CD14-positive monocyte (primary cell): Measurements from ENCODE around the gene SETD1B. TPM values are rescaled to one million over a fixed set of nuclear protein-coding genes. Genes with fewer than 3 reads are reported as not detected.
A peak's percentile ranks its signal among the peaks of the same experiment; 100 is the strongest.

Source experiments
- DNase-seq, 3 donors: peaks; one replicate each; pipeline ENCODE4 v3.0.0-alpha.2; 2011 to 2022
- H2AFZ ChIP-seq: 2 replicates; pipeline ENCODE4 v1.6.0; 2012; ENCODE audit warnings: mild to moderate bottlenecking, low read depth, low read length, inconsistent platforms; ENCODE audit not compliant: insufficient read depth, poor library complexity, severe bottlenecking
- H3K27ac ChIP-seq, 2 donors: 1 replicate in 1 of 2; 2 replicates in 1 of 2; pipeline ENCODE4 v1.5.1; 2012 to 2013; ENCODE audit warnings: low read length in 2 of 2, control low read depth in 1 of 2, inconsistent platforms in 1 of 2, low read depth in 1 of 2, mild to moderate bottlenecking in 1 of 2
- H3K27me3 ChIP-seq, 2 donors: one replicate each; pipeline versions ENCODE4 v1.6.0 to v1.6.1; 2011 to 2013; ENCODE audit warnings: low read length in 2 of 2; ENCODE audit not compliant: control insufficient read depth in 2 of 2, insufficient read depth in 2 of 2
- H3K36me3 ChIP-seq, 2 donors: replicated peaks in 1 of 2; 1 replicate in 1 of 2; 2 replicates in 1 of 2; pipeline versions ENCODE4 v1.5.1 to v1.6.1; 2012 to 2013; ENCODE audit warnings: low read length in 2 of 2, control low read depth in 1 of 2, inconsistent platforms in 1 of 2, mild to moderate bottlenecking in 1 of 2; ENCODE audit not compliant: insufficient read depth in 2 of 2, control insufficient read depth in 1 of 2
- H3K4me1 ChIP-seq, 2 donors: 1 replicate in 1 of 2; 2 replicates in 1 of 2; pipeline versions ENCODE4 v1.5.1 to v1.6.1; 2012 to 2013; ENCODE audit warnings: low read length in 2 of 2, control low read depth in 1 of 2, inconsistent platforms in 1 of 2, mild to moderate bottlenecking in 1 of 2, moderate library complexity in 1 of 2; ENCODE audit not compliant: insufficient read depth in 2 of 2, control insufficient read depth in 1 of 2
- H3K4me2 ChIP-seq: replicated peaks from 2 replicates; pipeline ENCODE3; 2012; ENCODE audit warnings: low read length, moderate library complexity, mild to moderate bottlenecking; ENCODE audit not compliant: poor library complexity, severe bottlenecking; ENCODE audit errors: extremely low read depth
- H3K4me3 ChIP-seq, 3 experiments: fragments of 200-600 bp in 1 of 3; sonication (generic) in 1 of 3; replicated peaks in 1 of 3; 1 replicate in 2 of 3; 2 replicates in 1 of 3; pipeline ENCODE4 v1.5.1; 2011 to 2013; ENCODE audit warnings: low read length in 3 of 3, mild to moderate bottlenecking in 3 of 3, control low read depth in 2 of 3, low read depth in 2 of 3, inconsistent platforms in 1 of 3, moderate library complexity in 1 of 3
- H3K79me2 ChIP-seq: 2 replicates; pipeline ENCODE4 v1.6.0; 2012; ENCODE audit warnings: mild to moderate bottlenecking, control low read depth, inconsistent platforms, low read length, moderate library complexity; ENCODE audit not compliant: insufficient read depth
- H3K9ac ChIP-seq: 2 replicates; pipeline ENCODE4 v1.6.0; 2017; ENCODE audit warnings: low read length, mild to moderate bottlenecking; ENCODE audit not compliant: insufficient read depth, poor library complexity, severe bottlenecking
- H3K9me3 ChIP-seq, 2 donors: replicated peaks in 1 of 2; 1 replicate in 1 of 2; 2 replicates in 1 of 2; pipeline versions ENCODE4 v1.5.1 to v1.6.1; 2012 to 2013; ENCODE audit warnings: low read length in 2 of 2, control low read depth in 1 of 2; ENCODE audit not compliant: control insufficient read depth in 1 of 2, insufficient read depth in 1 of 2
- H4K20me1 ChIP-seq: 2 replicates; pipeline ENCODE4 v1.6.0; 2012; ENCODE audit warnings: mild to moderate bottlenecking, low read length, control low read depth, moderate library complexity; ENCODE audit not compliant: insufficient read depth
- H3K27ac Mint-ChIP-seq, 7 donors: one replicate each; pipeline ENCODE4 v1.8.0; 2020; ENCODE audit warnings: mild to moderate bottlenecking in 7 of 7, mixed read lengths in 7 of 7, moderate library complexity in 6 of 7, inconsistent platforms in 2 of 7
- H3K27me3 Mint-ChIP-seq, 3 donors: one replicate each; pipeline ENCODE4 v1.8.0; 2021 to 2022; ENCODE audit warnings: low read depth in 3 of 3, mild to moderate bottlenecking in 3 of 3, mixed read lengths in 3 of 3, moderate library complexity in 3 of 3, inconsistent platforms in 1 of 3
- H3K36me3 Mint-ChIP-seq, 2 donors: one replicate each; pipeline ENCODE4 v1.8.0; 2020; ENCODE audit warnings: mixed read lengths in 2 of 2, inconsistent platforms in 1 of 2, mild to moderate bottlenecking in 1 of 2
- H3K4me1 Mint-ChIP-seq: one replicate; pipeline ENCODE4 v1.8.0; 2020; ENCODE audit warnings: mild to moderate bottlenecking, mixed read lengths
- H3K4me3 Mint-ChIP-seq, 2 donors: one replicate each; pipeline ENCODE4 v1.8.0; 2020; ENCODE audit warnings: mild to moderate bottlenecking in 2 of 2, mixed read lengths in 2 of 2, moderate library complexity in 1 of 2
- H3K9me3 Mint-ChIP-seq, 7 donors: one replicate each; pipeline ENCODE4 v1.8.0; 2020 to 2022; ENCODE audit warnings: mixed read lengths in 7 of 7, mild to moderate bottlenecking in 6 of 7, moderate library complexity in 6 of 7, inconsistent platforms in 2 of 7
- CTCF ChIP-seq: fragments of 200-600 bp; IDR thresholded peaks from one replicate; pipeline ENCODE4 v1.8.0; 2022; ENCODE audit warnings: antibody characterized with exemption, mild to moderate bottlenecking
- WGBS: methylation state at CpG from one replicate; pipeline ENCODE4 v1.1.5; 2013; ENCODE audit warnings: missing lambda C conversion rate; ENCODE audit not compliant: insufficient coverage; 5-methylcytosine and 5-hydroxymethylcytosine counted together
- intact Hi-C, 2 donors: fragments of 100-400 bp; cut with micrococcal nuclease; formaldehyde crosslinking; loops; one replicate each; pipeline versions ENCODE4 v1.15.0 to v1.15.1; 2023
- polyA plus RNA-seq, 3 donors: library from polyadenylated mRNA; depleted of rRNA in 1 of 3; unstranded in 2 of 3; stranded (reverse) in 1 of 3; fragments of 300-500 nt in 2 of 3; fragments of >200 nt in 1 of 3; fragmentation: Illumina TruSeq in 2 of 3; gene quantifications; 1 replicate in 2 of 3; 2 replicates in 1 of 3; pipeline ENCODE4 v1.2.3, GENCODE V29; 2012 to 2021

The SETD1B gene
- polyA plus RNA-seq, 3 donors = 0.28 to 9.0 (median 0.60) TPM

GRCh38 chr12:121786440-121786825, 17.4 kb upstream of the SETD1B start:
- peak overlapping the region; percentile 16 to 47 for H3K4me3 Mint-ChIP-seq

More at GRCh38 chr12:121786440-121786825, 17.4 kb upstream of the SETD1B start:
- H3K27me3 ChIP-seq = no peaks in the 10 kb centered on the region
- Mint-ChIP-seq H3K27ac (peak overlapping the region; percentile 81 to 100 (median 87)), H3K36me3 (peaks cover 18 to 22% of the 10 kb centered on the region in 2 donors), H3K9me3 (no peaks in the 10 kb centered on the region), H3K4me1 (peaks cover 81% of the 10 kb centered on the region), H3K27me3 (peaks cover 0 to 3% (median 0%) of the 10 kb centered on the region in 3 donors)
- H3K36me3 ChIP-seq = no peaks in the 10 kb centered on the region
- no peaks in the 10 kb centered on the region for H3K9me3 ChIP-seq
- H3K9ac ChIP-seq = no peak overlapping the region
- DNase-seq = peak; percentile 70 to 83 (median 71)
- H3K27ac ChIP-seq = peak overlapping the region; percentile 2 to 57
- H2AFZ ChIP-seq = no peak overlapping the region
- intact Hi-C loops = no loop called here
- no peak overlapping the region for H3K4me3 ChIP-seq
- H3K4me2 ChIP-seq = no peak overlapping the region
- WGBS = 24% methylated on average over 3 of the region's 6 CpGs
- H3K4me1 ChIP-seq = peaks cover 62 to 68% of the 10 kb centered on the region in 2 donors
- H4K20me1 ChIP-seq = peaks cover 4% of the 10 kb centered on the region
- H3K79me2 ChIP-seq = peaks cover 20% of the 10 kb centered on the region
- no peak for TF ChIP-seq CTCF
